WTC11 (cell line): ENCODE results near the gene TMEM223. TPM values are rescaled to one million over a fixed set of nuclear protein-coding genes. Genes with fewer than 3 reads are reported as not detected.

Experiments used
- ATAC-seq: fragments of 200-7000 bp; cut with Tn5 transposase; 2 replicates; pipeline ENCODE4 v1.10.0; 2021; ENCODE audit warnings: mild to moderate bottlenecking, moderate library complexity
- CTCF ChIA-PET: fragments of 300-600 bp; sonication (Branson Sonifier 250); formaldehyde crosslinking; loops from one replicate; lab custom pipeline; 2021; ENCODE audit warnings: antibody characterized with exemption; lab: Charles Lee
- POLR2A ChIA-PET: fragments of 350-600 bp; sonication (Branson Sonifier 250); formaldehyde crosslinking; loops from one replicate; lab custom pipeline; 2021; ENCODE audit warnings: antibody characterized with exemption; lab: Charles Lee
- DNase-seq: peaks from one replicate; pipeline ENCODE4 v3.0.0; 2021; ENCODE audit warnings: low spot score
- H3K27ac Mint-ChIP-seq: 2 replicates; pipeline ENCODE4 v1.8.0; 2021; ENCODE audit warnings: mixed read lengths
- H3K27me3 Mint-ChIP-seq: 2 replicates; pipeline ENCODE4 v1.8.0; 2021; ENCODE audit warnings: low read depth, mild to moderate bottlenecking, moderate library complexity, mixed read lengths
- H3K36me3 Mint-ChIP-seq: 2 replicates; pipeline ENCODE4 v1.8.0; 2021; ENCODE audit warnings: mixed read lengths
- H3K4me1 Mint-ChIP-seq: 2 replicates; pipeline ENCODE4 v1.8.0; 2022; ENCODE audit warnings: mixed read lengths
- H3K4me3 Mint-ChIP-seq: 2 replicates; pipeline ENCODE4 v1.8.0; 2021; ENCODE audit warnings: mild to moderate bottlenecking, moderate library complexity, mixed read lengths
- H3K9me3 Mint-ChIP-seq: 2 replicates; pipeline ENCODE4 v1.8.0; 2021; ENCODE audit warnings: mixed read lengths
- AFF4 ChIP-seq: sonication (generic); formaldehyde crosslinking; IDR thresholded peaks from 2 replicates; pipeline ENCODE4 v1.8.1; 2023; ENCODE audit warnings: mild to moderate bottlenecking, missing genetic modification reagents, borderline replicate concordance
- AR ChIP-seq: fragments of 250-450 bp; sonication (Bioruptor Pico); IDR thresholded peaks from 2 replicates; pipeline ENCODE4 v1.9.0; 2021; ENCODE audit warnings: mild to moderate bottlenecking
- EMX1 ChIP-seq: fragments of 250-450 bp; sonication (Bioruptor Pico); IDR thresholded peaks from 2 replicates; pipeline ENCODE4 v1.8.0; 2021; ENCODE audit warnings: mild to moderate bottlenecking
- JAZF1 ChIP-seq: fragments of 250-450 bp; sonication (Bioruptor Pico); IDR thresholded peaks from 2 replicates; pipeline ENCODE4 v1.9.0; 2021; ENCODE audit warnings: moderate library complexity, mild to moderate bottlenecking, inconsistent platforms
- PRDM15 ChIP-seq: sonication (generic); formaldehyde crosslinking; IDR thresholded peaks from 2 replicates; pipeline ENCODE4 v1.8.0; 2022; ENCODE audit warnings: missing genetic modification reagents
- PREB ChIP-seq: sonication (generic); formaldehyde crosslinking; IDR thresholded peaks from 2 replicates; pipeline ENCODE4 v1.8.1; 2022; ENCODE audit warnings: mild to moderate bottlenecking, missing genetic modification reagents, moderate library complexity, borderline replicate concordance
- TEAD1 ChIP-seq: sonication (generic); formaldehyde crosslinking; IDR thresholded peaks from 2 replicates; pipeline ENCODE4 v1.8.0; 2022; ENCODE audit warnings: mild to moderate bottlenecking, missing genetic modification reagents
- TEAD4 ChIP-seq: sonication (generic); formaldehyde crosslinking; IDR thresholded peaks from 2 replicates; pipeline ENCODE4 v1.8.0; 2022; ENCODE audit warnings: mild to moderate bottlenecking, missing genetic modification reagents
- ZNF425 ChIP-seq: fragments of 250-450 bp; sonication (Bioruptor Pico); conservative IDR thresholded peaks from 2 replicates; pipeline ENCODE4 v1.9.0; 2021; ENCODE audit warnings: mild to moderate bottlenecking
- ZSCAN18 ChIP-seq: fragments of 250-450 bp; sonication (Bioruptor Pico); IDR thresholded peaks from 2 replicates; pipeline ENCODE4 v2.1.2; 2022; ENCODE audit warnings: mild to moderate bottlenecking, moderate library complexity
- total RNA-seq: library from RNA; stranded (reverse); gene quantifications from 3 replicates; pipeline ENCODE4 v1.2.3, GENCODE V29; 2021

TMEM223 gene
- total RNA-seq, 1 experiment from 2014 or later, result 26.4 TPM

GRCh38 chr11:62771144-62772021 lies 20.4 kb downstream of the TMEM223 start, which contains the start of gene TAF6L (continued):
- TF ChIP-seq TEAD1 (CRISPR knock-in tag) (peak; percentile 41; the same call in 1 of the 2 replicates), PRDM15 (peak; percentile 53), PREB (no peak)

GRCh38 chr11:62770778-62771143 lies 21.0 kb downstream of the TMEM223 start:
- ATAC-seq (peak; percentile 14), DNase-seq (no peak)
- H3K36me3 Mint-ChIP-seq, result peaks cover 21% of the 10 kb centered on the region
- ChIA-PET POLR2A (interaction anchor here (0.6 to 5.3 kb wide), 8 partner anchors 13 to 1385 kb away, joined by 4 to 25 read pairs (median 5); partner anchors contain the start of genes BSCL2, C11orf98, CSKMT and STX5), CTCF (interaction anchor here (0.6 to 11.6 kb wide), 17 partner anchors 11 to 346 kb away, joined by 3 to 121 read pairs (median 7); partner anchors contain the start of genes BSCL2, C11orf98, CSKMT and GNG3)
- H3K9me3 Mint-ChIP-seq, result no peaks in the 10 kb centered on the region
- H3K27me3 Mint-ChIP-seq, result no peaks in the 10 kb centered on the region; the same call in 1 of the 2 replicates
- H3K27ac Mint-ChIP-seq, result peak overlapping the region; percentile 98
- H3K4me3 Mint-ChIP-seq, result peak overlapping the region; percentile 88
- peaks cover 14% of the 10 kb centered on the region for H3K4me1 Mint-ChIP-seq
- TF ChIP-seq EMX1 (CRISPR knock-in tag) (no peak), AR (CRISPR knock-in tag) (no peak), ZSCAN18 (no peak), TEAD4 (CRISPR knock-in tag) (no peak), ZNF425 (no peak), AFF4 (CRISPR knock-in tag) (no peak), JAZF1 (CRISPR knock-in tag) (no peak), PRDM15 (peak; percentile 80)
